HepG2 (cell line): ENCODE results near the gene GAPDH. TPM values are rescaled to one million over a fixed set of nuclear protein-coding genes. Genes with fewer than 3 reads are reported as not detected.

ENCODE experiments used
- ATAC-seq: fragments of 200-7000 bp; cut with Tn5 transposase; 3 replicates; pipeline ENCODE4 v1.9.1; 2020; ENCODE audit warnings: mild to moderate bottlenecking, moderate library complexity
- BruUV-seq: library from RNA; stranded (reverse); fragments of 400-500 nt; replicated peaks from 2 replicates; lab custom pipeline; 2021; lab: Mats Ljungman, UMichigan
- CTCF ChIA-PET: fragments of 300-600 bp; formaldehyde crosslinking; extraction: SDS; loops from one replicate; lab custom pipeline; 2021; ENCODE audit warnings: low total read pairs, inconsistent platforms, low intra/inter-chr PET ratio; lab: Yijun Ruan, JAX
- POLR2A ChIA-PET: fragments of 350-600 bp; sonication (Branson Sonifier 250); formaldehyde crosslinking; loops from one replicate; lab custom pipeline; 2020; ENCODE audit warnings: antibody characterized with exemption, inconsistent platforms; lab: Yijun Ruan, JAX
- DNase-seq: peaks from one replicate; pipeline ENCODE4 v3.0.0-alpha.2; 2015; ENCODE audit warnings: low spot score
- FAIRE-seq: peaks from 3 replicates; lab custom pipeline; 2011; peaks lifted over from hg19 to GRCh38; lab: Jason Lieb, UNC
- H2AFZ ChIP-seq: one replicate; pipeline ENCODE4 v1.6.1; 2011; ENCODE audit warnings: low read length, inconsistent platforms
- H3K27ac ChIP-seq: fragments of 300-600 bp; 3 replicates; pipeline ENCODE4 v1.8.0; 2011; ENCODE audit warnings: mixed run types, mild to moderate bottlenecking, mixed read lengths, low read length, inconsistent platforms; ENCODE audit not compliant: insufficient read depth; ENCODE audit errors: extremely low read length
- H3K27me3 ChIP-seq, 2 experiments: fragments of 200-600 bp in 1 of 2; 2 replicates in 1 of 2; 3 replicates in 1 of 2; pipeline versions ENCODE4 v1.6.0 to v1.8.0; 2011; ENCODE audit warnings: low read length in 2 of 2, mild to moderate bottlenecking in 2 of 2, moderate library complexity in 2 of 2, inconsistent platforms in 1 of 2; ENCODE audit not compliant: insufficient read depth in 2 of 2, control insufficient read depth in 1 of 2
- H3K36me3 ChIP-seq, 2 experiments: fragments of 200-600 bp in 1 of 2; replicated peaks in 1 of 2; 2 replicates in 1 of 2; 3 replicates in 1 of 2; pipeline versions ENCODE4 v1.5.1 to v1.8.0; 2011; ENCODE audit warnings: low read length in 2 of 2, inconsistent platforms in 1 of 2; ENCODE audit not compliant: insufficient read depth in 2 of 2, control insufficient read depth in 1 of 2
- H3K4me1 ChIP-seq: 2 replicates; pipeline ENCODE4 v1.5.1; 2012; ENCODE audit warnings: low read length, inconsistent platforms; ENCODE audit not compliant: insufficient read depth
- H3K4me2 ChIP-seq: 2 replicates; pipeline ENCODE4 v1.6.0; 2011; ENCODE audit warnings: low read depth, low read length, inconsistent platforms
- H3K4me3 ChIP-seq, 3 experiments: fragments of 200-600 bp in 1 of 3; sonication (generic), shearing (Covaris generic) in 1 of 3; replicated peaks in 1 of 3; 2 replicates each; pipeline ENCODE4 v1.5.1; 2011 to 2016; ENCODE audit warnings: low read length in 3 of 3, inconsistent platforms in 2 of 3, low read depth in 2 of 3, mild to moderate bottlenecking in 2 of 3, control low read depth in 1 of 3, mixed read lengths in 1 of 3; ENCODE audit not compliant: insufficient read depth in 1 of 3
- H3K79me2 ChIP-seq: one replicate; pipeline ENCODE4 v1.6.1; 2011; ENCODE audit warnings: low read length, inconsistent platforms; ENCODE audit not compliant: insufficient read depth
- H3K9ac ChIP-seq: 2 replicates; pipeline ENCODE4 v1.6.0; 2011; ENCODE audit warnings: mild to moderate bottlenecking, low read depth, low read length, inconsistent platforms; ENCODE audit not compliant: insufficient read depth
- H3K9me3 ChIP-seq: 2 replicates; pipeline ENCODE4 v1.5.1; 2012; ENCODE audit warnings: mild to moderate bottlenecking, low read length
- H4K20me1 ChIP-seq: 2 replicates; pipeline ENCODE4 v1.6.0; 2011; ENCODE audit warnings: inconsistent platforms, mild to moderate bottlenecking, low read length, moderate library complexity; ENCODE audit not compliant: insufficient read depth
- FOXC1 ChIP-seq: sonication (generic); formaldehyde crosslinking; IDR thresholded peaks from 2 replicates; pipeline ENCODE4 v1.8.0; 2022; ENCODE audit warnings: mild to moderate bottlenecking, missing genetic modification reagents, borderline replicate concordance
- FOXM1 ChIP-seq: sonication (generic); formaldehyde crosslinking; IDR thresholded peaks from 2 replicates; pipeline ENCODE4 v1.5.0; 2020; ENCODE audit warnings: missing genetic modification reagents
- MAFK ChIP-seq, 2 experiments: IDR thresholded peaks in 1 of 2; conservative IDR thresholded peaks in 1 of 2; 2 replicates each; pipeline ENCODE4 v1.6.1; 2011; ENCODE audit warnings: improper control_type of control experiment in 2 of 2, low read length in 2 of 2
- RBM22 ChIP-seq: fragments of 200-400 bp; formaldehyde crosslinking; optimal IDR thresholded peaks from 2 replicates; pipeline ENCODE3; 2017; ENCODE audit warnings: mild to moderate bottlenecking, low read length, moderate library complexity
- WGBS: methylation state at CpG from one replicate; pipeline ENCODE4 v1.1.6; 2017; ENCODE audit warnings: low lambda C conversion rate; 5-methylcytosine and 5-hydroxymethylcytosine counted together
- in situ Hi-C: cut with HindIII; loops from 2 replicates; pipeline ENCODE4 v1.10.0; 2017; ENCODE audit warnings: low pct_unique_long_range_greater_than_20kb; ENCODE audit not compliant: extremely low pct_ligation_motif_present
- intact Hi-C: fragments of 100-400 bp; cut with micrococcal nuclease; formaldehyde crosslinking; loops from one replicate; pipeline ENCODE4 v1.10.0; 2022; ENCODE audit not compliant: unreplicated experiment
- polyA plus RNA-seq, 8 experiments: library from polyadenylated mRNA; depleted of rRNA in 3 of 8; stranded (reverse) in 7 of 8; unstranded in 1 of 8; fragments of >200 nt; fragmentation: Illumina TruSeq in 4 of 8; extraction: Trizol in 4 of 8; gene quantifications; 2 replicates each; pipeline versions ENCODE4 v1.2.1 to v1.2.3, GENCODE V29; 2011 to 2016; ENCODE audit warnings: low read depth in 4 of 8, missing spikeins in 1 of 8, mixed read lengths in 1 of 8; ENCODE audit not compliant: insufficient read depth in 1 of 8
- total RNA-seq, 5 experiments: library from RNA; depleted of rRNA; stranded (reverse); fragments of >200 nt; fragmentation: Illumina TruSeq; extraction: Trizol; gene quantifications; 2 replicates each; pipeline ENCODE4 v1.2.3, GENCODE V29; 2016; ENCODE audit warnings: low read depth in 1 of 5
- TF ChIP-seq, protein P1 (sequence below): sonication (generic); formaldehyde crosslinking; IDR thresholded peaks from 2 replicates; pipeline ENCODE4 v1.4.0; 2020; ENCODE audit warnings: missing genetic modification reagents
- TF ChIP-seq, protein P2 (sequence below): sonication (generic); formaldehyde crosslinking; IDR thresholded peaks from 2 replicates; pipeline ENCODE4 v1.5.0; 2020; ENCODE audit warnings: mild to moderate bottlenecking, missing genetic modification reagents, borderline replicate concordance

Gene GAPDH
- total and polyA plus RNA-seq, 2 of the 13 experiments (the other 11 are each of a cell fraction or from before 2014, with no cell fraction given): 3,038 to 12,722 TPM

DNA sequence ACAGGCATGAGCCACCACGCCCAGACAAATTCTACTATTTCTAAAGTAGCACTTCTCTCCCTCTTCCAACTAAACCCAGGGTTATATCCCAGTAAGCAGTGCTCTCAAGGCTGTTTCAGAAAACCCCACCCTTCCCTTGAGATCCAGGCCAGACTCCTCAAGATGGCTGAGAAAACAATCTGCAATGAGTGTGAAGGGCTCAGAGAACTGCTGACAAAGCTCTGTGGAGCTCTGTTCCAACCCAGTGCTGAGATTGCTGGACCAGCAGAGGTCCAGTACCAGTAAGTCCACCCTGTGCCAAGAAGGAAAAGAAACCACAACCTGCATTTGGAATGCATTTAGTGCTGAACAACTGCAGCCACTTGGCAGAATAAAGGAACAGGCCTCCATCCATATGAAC lies 25.2 kb downstream of the GAPDH start:
- intact Hi-C loops: loop anchor here (5.0 kb wide), 2 partner anchors 128 to 137 kb away; partner anchors contain the start of gene ZNF384
- 100% methylated on average over 1 of the region's 1 CpG for WGBS
- peaks cover 20% of the 10 kb centered on the region for H3K79me2 ChIP-seq
- H3K4me1 ChIP-seq: peaks cover 11% of the 10 kb centered on the region
- H4K20me1 ChIP-seq: peaks cover 5% of the 10 kb centered on the region; the same call in 1 of the 2 replicates
- no peak for ATAC-seq
- DNase-seq: no peak
- H3K36me3 ChIP-seq: peaks cover 31 to 59% of the 10 kb centered on the region in 2 experiments
- no peak overlapping the region for H3K9ac ChIP-seq
- no peak overlapping the region for H2AFZ ChIP-seq
- no peak overlapping the region for H3K4me3 ChIP-seq
- no TSS peak for BruUV-seq
- H3K27ac ChIP-seq: no peak overlapping the region
- TF ChIP-seq MAFK (conservative IDR thresholded peaks at IDR 0.05 in 1 of 2, IDR thresholded peaks at IDR 0.05 in 1 of 2; ENCODE audit: low read length in 2 of 2) (0 out of 4 replicates have a peak, but pooled peaks of 1 of the 2 experiments have one; percentile 9), FOXC1 (no peak)
- in situ Hi-C loops: no loop called here
- H3K9me3 ChIP-seq: no peaks in the 10 kb centered on the region
- no peak overlapping the region for H3K4me2 ChIP-seq
- ChIA-PET CTCF (no interaction called here), POLR2A (interaction anchor here (1.1 kb wide), 1 partner anchor 17 kb away, joined by 3 read pairs; no protein-coding TSS in a partner anchor)
- no peak for FAIRE-seq
- H3K27me3 ChIP-seq: no peaks in the 10 kb centered on the region; a peak in 1 of 5 replicates

DNA sequence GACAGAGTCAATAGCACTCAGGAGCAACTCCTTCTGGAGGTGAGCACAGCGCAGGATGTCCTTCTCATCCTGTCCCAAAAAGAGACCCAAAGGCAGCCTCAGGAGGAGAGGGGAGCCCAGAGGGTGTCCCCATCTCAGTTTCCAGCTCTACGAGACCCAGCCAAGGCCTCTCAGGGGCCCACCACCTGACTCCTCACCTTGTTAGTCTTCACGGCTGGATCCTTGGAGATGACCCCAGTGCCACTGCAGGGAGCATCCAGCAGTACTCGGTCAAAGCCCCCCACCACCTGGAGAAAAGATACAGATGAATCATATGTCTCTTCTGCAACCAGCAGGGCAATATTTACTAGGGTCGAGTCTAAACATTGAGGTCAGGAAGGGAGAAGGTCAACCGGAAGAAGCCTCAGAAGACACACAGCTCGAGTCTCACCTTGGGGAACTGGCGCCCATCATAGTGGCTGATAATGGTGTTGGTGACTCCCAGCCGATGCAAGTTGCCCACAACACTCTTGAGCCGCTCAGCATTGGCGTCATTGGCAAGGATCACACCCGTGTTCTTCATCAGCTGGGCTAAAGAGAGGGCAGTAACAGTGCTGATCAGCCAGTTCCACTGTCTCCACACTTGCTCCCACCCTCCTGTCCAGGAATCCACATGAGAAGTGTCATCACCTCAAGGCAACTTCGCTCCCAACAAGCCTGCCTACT lies 26.3 kb downstream of the GAPDH start:
- in situ Hi-C loops: no loop called here
- H3K9me3 ChIP-seq: no peaks in the 10 kb centered on the region
- DNase-seq: no peak
- BruUV-seq: no TSS peak
- ChIA-PET POLR2A (interaction anchor here (1.1 kb wide), 1 partner anchor 18 kb away, joined by 3 read pairs; no protein-coding TSS in a partner anchor), CTCF (no interaction called here)
- intact Hi-C loops: no loop called here
- no peak overlapping the region for H3K4me3 ChIP-seq
- TF ChIP-seq, protein P1, sequence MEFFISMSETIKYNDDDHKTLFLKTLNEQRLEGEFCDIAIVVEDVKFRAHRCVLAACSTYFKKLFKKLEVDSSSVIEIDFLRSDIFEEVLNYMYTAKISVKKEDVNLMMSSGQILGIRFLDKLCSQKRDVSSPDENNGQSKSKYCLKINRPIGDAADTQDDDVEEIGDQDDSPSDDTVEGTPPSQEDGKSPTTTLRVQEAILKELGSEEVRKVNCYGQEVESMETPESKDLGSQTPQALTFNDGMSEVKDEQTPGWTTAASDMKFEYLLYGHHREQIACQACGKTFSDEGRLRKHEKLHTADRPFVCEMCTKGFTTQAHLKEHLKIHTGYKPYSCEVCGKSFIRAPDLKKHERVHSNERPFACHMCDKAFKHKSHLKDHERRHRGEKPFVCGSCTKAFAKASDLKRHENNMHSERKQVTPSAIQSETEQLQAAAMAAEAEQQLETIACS (CRISPR knock-in tag): no peak
- TF ChIP-seq RBM22: peak; percentile 32
- TF ChIP-seq, protein P2, sequence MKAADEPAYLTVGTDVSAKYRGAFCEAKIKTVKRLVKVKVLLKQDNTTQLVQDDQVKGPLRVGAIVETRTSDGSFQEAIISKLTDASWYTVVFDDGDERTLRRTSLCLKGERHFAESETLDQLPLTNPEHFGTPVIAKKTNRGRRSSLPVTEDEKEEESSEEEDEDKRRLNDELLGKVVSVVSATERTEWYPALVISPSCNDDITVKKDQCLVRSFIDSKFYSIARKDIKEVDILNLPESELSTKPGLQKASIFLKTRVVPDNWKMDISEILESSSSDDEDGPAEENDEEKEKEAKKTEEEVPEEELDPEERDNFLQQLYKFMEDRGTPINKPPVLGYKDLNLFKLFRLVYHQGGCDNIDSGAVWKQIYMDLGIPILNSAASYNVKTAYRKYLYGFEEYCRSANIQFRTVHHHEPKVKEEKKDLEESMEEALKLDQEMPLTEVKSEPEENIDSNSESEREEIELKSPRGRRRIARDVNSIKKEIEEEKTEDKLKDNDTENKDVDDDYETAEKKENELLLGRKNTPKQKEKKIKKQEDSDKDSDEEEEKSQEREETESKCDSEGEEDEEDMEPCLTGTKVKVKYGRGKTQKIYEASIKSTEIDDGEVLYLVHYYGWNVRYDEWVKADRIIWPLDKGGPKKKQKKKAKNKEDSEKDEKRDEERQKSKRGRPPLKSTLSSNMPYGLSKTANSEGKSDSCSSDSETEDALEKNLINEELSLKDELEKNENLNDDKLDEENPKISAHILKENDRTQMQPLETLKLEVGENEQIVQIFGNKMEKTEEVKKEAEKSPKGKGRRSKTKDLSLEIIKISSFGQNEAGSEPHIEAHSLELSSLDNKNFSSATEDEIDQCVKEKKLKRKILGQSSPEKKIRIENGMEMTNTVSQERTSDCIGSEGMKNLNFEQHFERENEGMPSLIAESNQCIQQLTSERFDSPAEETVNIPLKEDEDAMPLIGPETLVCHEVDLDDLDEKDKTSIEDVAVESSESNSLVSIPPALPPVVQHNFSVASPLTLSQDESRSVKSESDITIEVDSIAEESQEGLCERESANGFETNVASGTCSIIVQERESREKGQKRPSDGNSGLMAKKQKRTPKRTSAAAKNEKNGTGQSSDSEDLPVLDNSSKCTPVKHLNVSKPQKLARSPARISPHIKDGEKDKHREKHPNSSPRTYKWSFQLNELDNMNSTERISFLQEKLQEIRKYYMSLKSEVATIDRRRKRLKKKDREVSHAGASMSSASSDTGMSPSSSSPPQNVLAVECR: no peak
- TF ChIP-seq FOXM1 (CRISPR knock-in tag): no peak
- H3K36me3 ChIP-seq: peaks cover 31 to 66% of the 10 kb centered on the region in 2 experiments
- FAIRE-seq: no peak
- H3K27me3 ChIP-seq: no peaks in the 10 kb centered on the region
- H3K4me1 ChIP-seq: peaks cover 11% of the 10 kb centered on the region
- H3K9ac ChIP-seq: no peak overlapping the region
- H3K27ac ChIP-seq: no peak overlapping the region
- H2AFZ ChIP-seq: no peak overlapping the region
- no peak for ATAC-seq
- peaks cover 9% of the 10 kb centered on the region for H3K79me2 ChIP-seq
- H4K20me1 ChIP-seq: no peaks in the 10 kb centered on the region
- WGBS: 99% methylated on average over 10 of the region's 13 CpGs
- no peak overlapping the region for H3K4me2 ChIP-seq
